ENCODE results near the gene RNF130.

RNF130 gene

GRCh38 chr5:179915406-179915935 lies 156.1 kb downstream of the RNF130 start:
- no peak for DNase-seq (ENCODE audit: low spot score)

DNA sequence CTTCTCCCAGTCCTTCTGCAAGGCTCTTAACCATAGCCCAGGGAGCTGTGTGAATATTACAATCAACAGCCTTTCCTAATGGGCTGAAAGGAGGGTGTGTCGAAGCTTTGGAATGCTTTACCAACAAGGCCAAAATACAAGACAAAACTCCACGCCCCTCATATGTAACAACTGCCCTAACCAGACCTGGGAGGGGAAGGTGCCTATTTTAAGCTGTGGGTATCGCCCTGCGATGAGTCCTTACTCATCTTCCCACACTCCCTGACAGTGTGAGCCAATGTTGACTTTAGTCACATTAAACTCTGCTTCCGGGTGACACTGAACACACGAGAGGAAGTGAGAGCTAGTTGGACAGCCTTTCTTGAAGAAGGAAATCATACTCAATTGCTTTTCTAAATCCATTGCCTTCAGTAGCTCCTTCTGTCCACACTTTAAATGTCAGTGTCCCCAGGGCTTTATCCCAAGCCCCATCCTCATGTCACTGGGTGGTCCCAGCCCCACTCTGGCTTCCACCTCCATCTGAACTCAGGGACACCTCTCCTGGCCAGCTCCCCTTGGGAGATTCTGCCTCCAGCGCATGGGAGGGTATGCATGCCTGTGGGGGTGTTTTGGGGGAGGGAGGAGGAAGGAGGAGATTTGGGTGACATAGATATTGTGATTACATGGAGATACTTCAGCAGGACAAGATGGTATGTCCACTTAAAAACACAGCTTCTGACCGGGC lies 157.4 kb downstream of the RNF130 start:
- DNase-seq (ENCODE audit: low spot score): peak; percentile 90

DNA sequence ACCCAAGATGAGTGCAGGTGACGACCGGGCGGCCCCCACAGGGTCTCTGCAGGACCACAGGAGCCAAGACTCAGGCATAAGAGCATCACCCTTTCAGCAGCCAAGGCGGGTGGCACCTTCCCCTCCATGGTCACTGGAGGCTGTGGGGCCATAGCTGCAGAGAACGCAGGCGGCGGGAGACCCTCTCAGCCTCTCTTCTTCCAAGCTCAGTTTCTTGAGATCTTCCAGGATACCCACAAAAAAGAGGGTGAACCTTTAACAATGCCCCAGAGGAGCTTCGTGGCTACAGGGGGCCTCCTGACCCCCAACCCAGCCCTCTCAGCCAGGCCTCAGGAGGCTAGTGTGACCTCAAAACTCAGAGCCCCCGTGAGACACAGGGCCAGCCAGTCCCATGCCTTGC lies 158.1 kb downstream of the RNF130 start:
- no peak for DNase-seq (ENCODE audit: low spot score)

- no peak for DNase-seq (ENCODE audit: low spot score)
Measured at GRCh38 chr5:179912951-179913350, 158.6 kb downstream of the RNF130 start.

GRCh38 chr5:179912386-179912785 lies 159.2 kb downstream of the RNF130 start:
- no peak for DNase-seq (ENCODE audit: low spot score)

DNA sequence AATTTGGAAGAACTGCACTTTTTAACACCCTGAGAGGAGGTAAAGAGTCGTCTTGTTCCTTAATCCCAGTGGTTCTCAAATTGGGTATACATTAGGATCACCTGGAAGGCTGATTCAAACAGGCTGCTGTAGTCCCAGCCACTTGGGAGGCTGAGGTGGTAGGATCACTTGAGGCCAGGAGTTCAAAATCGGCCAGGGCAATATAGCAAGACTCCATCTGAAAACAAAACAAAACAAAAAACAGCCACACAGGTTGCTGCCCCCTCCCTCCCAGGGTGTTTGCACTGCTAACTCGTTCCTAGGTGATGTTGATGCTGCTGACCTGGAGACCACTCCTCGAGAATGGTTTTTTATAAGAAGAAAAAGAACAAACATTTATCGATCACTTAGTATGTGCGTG lies 162.3 kb downstream of the RNF130 start:
- no peak for DNase-seq (ENCODE audit: low spot score)

DNA sequence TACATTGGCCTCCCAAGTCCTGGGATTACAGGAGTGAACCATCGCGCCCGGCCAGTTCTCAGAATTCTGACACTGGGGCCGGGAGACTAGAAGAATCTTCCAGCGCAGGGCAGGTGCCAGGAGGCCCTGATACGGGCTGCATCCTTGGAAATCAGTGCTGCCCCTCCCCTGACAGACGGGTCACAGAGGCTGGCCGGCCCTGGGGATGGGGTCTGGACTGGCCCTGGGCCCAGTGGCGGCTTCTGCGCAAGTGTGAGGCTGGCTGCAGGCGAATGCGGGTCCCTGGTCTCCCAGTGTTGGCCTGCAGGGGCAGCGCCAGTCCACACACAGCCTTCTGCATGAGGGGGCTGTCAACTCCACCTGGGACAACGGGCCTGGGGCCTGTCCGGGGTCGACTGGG lies 163.0 kb downstream of the RNF130 start:
- no peak for DNase-seq (ENCODE audit: low spot score)

DNA sequence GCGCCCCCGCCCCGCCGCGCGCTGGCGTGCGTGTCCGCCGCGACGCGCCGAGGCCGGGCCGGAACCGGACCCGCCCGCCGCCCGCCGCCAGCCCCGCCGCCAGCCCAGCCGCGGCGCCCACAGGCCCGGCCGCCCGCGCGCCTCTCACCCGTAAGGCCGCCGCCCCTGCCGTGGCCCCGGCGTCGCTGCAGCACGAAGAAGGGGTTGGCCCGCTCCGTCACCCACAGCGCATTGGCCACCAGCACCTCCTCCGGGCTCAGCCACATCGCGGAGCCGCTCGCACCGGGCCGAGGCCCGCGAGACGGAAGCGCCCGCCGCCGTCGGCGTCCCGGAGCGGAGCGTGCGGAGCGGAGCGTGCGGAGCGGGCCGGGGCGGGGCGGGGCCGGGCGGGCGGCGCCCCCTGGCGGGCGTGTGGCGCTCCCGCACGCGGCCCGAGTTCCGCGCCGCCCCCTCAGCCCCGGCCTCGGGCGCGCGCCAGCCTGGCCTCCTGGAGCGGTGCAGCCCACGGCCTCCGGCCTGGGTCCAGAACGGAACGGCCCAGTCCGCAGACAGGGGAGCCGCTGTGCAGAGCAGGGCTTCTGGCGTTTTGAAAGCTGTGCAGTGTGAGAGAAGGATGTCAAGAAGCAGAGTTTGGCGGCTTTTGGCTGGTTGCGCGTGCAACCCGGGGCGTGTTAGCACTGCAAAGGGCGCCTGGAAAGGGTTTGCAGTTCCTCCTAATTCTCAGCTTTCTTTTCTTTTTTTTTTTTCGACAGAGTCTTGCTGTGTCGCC lies 163.8 kb downstream of the RNF130 start, which contains the start of gene TBC1D9B:
Gene TBC1D9B (minus strand): TSS at position 342 of the 769 bp plus-strand sequence. CDS start 76 bp downstream, at position 266.
- DNase-seq (ENCODE audit: low spot score): peak; percentile 63

GRCh38 chr5:179906795-179907555 lies 164.6 kb downstream of the RNF130 start:
- peak; percentile 52 for DNase-seq (ENCODE audit: low spot score)

DNA sequence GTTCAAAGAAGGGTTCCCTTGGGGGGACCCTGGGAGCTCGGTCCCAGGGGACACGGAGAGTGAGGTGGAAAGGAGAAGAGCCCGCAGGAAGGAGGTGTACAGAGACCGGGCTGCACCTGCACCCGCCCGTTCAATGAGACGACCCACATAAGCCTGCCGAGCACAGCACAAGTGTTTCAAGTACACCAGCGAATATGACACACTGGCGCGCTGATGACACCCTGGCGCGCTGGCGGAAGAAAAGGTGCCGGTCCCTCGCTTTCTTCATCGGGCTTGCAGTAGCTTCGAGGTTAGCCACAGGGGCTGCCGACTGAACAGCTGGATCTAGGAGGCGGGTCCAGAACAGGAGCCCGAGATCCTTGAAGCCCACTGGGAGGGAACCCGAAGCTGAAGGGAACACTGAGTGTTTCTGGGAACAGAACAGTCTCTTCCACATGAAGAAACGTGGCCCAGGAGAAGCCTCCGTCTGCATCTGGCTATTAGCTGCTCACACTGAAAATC lies 165.2 kb downstream of the RNF130 start:
- no peak for DNase-seq (ENCODE audit: low spot score)

GRCh38 chr5:179905161-179905560 lies 166.4 kb downstream of the RNF130 start:
- DNase-seq (ENCODE audit: low spot score): no peak

Measured in SW480 (cell line).